Activated CD4-positive, alpha-beta T cell treated with anti-CD3 and anti-CD28 coated beads, Interleukin-2, Interleukin-6, amounts not matched to agents 100 ng/mL and 50 ng/mL, durations not matched to agents 16 hours and 8 hours (primary cell): ENCODE measurements around the gene METTL14.
A peak's percentile ranks its signal among the peaks of the same experiment; 100 is the strongest.

Experiments used
- DNase-seq: peaks from one replicate; pipeline ENCODE4 v3.0.0-alpha.2; 2020

The METTL14 gene

DNA sequence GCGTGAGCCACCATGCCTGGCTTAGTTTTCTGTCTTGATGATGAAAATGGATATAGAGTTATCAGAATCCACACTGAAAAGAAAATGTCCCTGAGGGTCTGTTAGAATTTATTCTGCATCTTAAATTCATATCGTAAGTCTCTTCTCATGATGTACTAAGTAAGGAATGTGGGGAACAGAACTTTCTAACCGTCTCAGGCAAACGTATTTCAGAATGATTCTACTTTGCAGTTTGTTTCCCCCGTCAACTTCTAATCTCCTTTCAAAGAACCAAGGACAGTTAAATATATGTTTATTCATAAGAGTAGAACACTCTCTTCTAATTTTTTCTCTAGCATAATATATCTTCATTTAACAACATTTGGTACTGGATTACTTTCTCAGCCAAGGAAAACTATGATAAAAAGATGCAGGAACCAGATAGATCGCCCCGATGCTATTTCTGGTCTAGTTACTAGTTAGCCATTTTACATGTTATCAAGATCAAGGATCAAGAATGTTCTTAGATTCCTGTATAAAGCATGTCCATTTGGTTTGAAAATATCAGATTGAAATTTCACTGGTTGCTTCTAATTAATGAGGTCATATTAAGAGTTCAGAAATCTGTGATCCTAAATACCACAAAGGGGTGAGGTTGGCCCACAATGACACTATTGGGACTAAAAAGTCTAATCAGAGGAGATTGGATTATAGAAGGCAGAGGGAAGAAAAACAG lies 49.5 kb downstream of the METTL14 start:
- no peak for DNase-seq

DNA sequence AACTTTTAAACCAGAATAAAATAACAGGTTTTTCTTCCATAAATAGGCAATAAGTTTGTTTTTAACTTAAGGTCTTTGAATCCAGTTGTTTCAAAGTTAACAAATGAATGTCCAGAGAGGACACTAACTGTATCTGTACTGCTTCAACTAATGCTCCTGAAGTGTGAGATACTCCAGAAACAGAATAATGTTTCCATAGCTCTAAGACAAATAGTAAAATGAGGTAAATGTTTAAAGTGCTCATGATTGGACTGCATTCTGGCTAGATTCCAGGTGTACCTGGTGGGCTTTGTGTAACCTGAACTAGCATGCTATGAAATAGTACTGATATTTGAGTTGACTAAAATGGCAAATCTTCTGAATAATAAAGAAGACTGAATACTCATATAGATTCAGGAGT lies 51.7 kb downstream of the METTL14 start:
- no peak for DNase-seq

DNA sequence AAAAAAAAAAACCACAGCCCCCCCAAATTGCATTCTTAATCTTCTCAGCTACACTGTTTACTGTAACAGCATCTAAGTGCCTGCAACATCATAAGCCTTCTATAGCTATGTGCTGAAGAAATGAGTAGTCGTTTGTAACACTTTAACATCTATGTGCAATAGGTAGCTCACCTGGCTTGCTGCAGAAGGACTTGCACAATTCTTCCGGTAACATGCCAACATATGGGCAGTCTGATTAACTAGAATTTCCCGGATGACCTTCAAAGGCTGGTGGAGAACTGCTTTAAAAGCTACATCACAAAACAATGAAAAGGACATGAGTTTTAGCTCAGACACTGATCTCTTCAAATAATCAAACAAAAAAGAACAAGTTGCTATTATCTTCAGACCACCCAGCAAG lies 52.9 kb downstream of the METTL14 start:
- no peak for DNase-seq

DNA sequence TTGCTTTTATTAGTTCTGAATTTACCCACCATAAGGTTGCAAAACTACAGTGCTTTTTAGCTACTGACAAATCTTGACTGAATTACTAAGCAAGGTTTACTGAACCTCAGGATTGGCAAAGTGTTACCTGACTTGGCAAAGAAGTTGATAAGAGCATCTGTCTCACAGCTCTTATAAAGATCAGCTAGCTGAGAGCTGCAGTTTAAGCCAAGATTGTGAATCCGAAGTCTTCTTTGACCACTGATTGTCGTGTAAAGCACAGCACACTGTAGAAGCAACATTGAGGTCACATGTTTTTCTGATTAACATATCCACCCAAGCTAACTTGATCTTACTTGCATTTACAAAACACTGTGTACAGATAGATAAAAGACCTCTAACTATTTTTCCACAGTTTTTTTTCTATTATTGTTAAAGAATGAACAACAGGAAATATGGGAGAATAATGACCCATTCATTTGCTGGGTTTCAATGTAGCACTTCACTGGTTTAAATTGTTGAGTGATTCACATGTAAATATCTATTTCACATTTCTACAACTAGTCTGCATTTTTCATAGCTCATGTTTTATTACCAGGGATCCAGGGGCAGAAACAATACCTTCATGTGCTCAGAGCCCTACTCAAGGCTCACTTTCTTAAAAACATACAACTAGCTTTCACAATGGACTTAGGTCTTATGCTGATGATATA lies 54.0 kb downstream of the METTL14 start:
- no peak for DNase-seq

DNA sequence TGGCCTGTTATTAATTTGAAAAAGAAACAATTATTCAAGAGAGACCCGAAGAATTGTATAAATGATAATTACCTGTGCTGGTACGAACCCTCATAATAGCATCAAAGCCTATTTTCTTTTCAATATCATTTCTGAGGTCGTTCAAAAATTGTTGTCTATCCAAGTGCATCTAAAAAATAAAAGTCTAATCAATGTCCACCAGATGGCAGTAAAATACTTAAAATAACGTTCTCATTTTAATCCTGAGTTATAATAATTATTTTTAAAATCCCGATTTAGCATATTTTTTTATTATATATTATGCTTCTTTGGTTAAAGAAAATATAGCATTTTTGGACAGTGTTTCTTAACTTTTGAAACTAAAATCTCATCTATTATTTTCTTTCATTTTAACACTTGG lies 55.7 kb downstream of the METTL14 start:
- peak; percentile 10 for DNase-seq

DNA sequence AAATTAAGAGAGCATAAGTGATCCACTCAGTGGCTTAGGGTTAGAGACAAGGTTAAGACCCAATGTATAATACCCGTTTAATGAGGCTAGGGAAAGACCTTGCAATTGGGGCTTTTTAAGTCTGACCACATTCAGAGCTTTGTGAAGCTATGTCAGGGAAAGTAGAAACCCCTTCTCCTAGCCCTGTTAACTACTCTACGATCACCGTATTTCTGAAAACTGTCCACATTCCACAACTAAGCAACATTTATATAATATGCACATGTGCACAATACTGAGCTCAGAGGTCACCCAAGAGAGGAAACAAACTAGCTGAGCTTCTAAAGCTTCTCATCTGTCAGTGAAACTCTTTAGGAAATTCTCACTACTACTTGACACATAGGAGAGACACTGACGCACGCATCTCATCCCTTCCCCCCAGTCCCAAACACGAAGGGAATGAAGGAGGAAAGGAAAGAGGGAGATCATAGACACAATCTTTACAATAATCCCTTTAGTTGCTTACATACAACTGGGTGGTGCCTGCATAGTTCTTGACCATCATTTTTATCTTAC lies 56.2 kb downstream of the METTL14 start:
- DNase-seq = no peak

DNA sequence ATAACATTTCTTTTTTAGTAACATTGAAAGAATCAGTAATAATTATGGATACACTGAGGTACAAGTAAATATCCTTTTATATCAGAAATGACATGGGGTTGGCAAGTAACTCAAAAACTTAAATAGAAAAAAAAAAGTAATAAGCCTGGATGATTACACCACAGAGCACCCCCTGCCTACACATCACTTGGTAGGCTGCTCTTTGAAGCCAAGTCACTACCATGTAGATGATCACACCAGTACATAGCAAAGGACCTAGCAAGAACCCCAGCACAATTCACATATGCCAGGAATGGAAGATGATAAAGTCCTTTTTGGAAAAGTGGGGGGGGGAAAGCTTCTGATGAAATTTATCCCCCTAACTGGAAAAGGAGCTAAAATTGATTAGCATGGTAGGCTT lies 56.9 kb downstream of the METTL14 start:
- DNase-seq = no peak

DNA sequence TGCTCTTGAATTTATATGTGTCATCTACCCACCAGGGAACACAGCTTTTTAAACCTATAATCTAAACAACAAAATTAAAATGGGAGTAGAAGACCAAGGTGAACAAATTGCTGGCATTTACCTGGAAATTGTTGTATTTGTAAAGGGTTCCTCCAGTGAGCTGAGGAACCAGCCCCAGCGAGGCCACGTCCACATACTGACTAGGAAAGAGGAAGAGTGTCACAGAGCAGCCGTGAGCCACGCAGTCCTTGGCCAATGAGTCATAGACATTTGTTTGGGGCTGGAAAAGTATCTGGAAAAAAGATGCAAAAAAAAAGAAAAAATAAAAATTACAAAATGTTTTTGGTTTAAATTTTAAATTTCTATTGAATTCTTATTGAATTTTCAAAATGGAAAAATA lies 58.7 kb downstream of the METTL14 start:
- no peak for DNase-seq

DNA sequence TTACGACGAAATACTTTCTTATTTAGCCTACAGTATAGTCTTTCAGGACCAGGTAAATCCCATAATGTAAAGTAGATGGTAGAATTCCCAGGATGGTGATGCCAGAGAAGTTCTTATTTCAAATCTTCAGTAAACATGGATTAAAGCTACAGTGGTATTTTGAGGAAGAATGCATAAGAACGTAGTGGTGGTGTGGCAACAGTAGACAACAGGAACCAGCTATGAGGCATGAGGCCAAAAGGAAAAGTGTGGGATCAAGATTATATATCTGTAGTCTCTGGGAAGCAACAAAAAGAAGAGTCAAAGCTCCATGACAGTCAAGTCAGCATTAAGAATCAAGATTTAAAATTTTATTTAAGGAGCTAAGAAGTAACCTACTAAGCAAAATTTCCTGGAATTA lies 60.2 kb downstream of the METTL14 start:
- no peak for DNase-seq

DNA sequence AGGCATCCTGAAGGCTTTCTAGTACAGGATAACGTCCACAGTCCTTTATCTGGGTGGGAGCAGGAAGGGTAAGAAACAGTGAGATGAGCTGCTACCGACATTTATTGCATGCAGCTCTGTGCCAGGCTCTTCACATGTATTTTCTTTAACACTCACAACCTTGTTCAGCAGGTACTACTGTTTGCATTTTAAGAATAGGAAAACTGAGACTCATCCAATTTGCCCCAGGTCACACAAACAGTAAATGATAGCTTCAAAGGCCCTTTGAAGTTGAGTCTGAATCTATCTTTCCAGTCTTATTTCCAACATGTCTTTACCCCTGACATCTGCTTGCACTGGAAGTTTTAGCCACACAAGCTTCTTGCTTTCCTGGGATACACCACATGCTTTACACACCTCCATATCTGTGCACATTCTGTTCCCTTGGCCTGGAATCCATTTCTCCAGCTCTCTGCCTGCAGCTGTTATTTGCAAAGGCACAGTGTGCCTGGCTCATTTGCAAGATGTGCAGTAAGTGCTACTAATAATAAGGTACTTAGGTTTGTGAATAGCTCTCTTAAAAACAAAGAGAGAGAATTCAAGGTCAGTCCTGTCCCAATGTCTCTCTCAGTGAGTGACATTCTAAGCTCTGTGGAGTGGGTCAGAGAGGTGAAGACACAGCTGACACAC lies 61.2 kb downstream of the METTL14 start:
- no peak for DNase-seq

DNA sequence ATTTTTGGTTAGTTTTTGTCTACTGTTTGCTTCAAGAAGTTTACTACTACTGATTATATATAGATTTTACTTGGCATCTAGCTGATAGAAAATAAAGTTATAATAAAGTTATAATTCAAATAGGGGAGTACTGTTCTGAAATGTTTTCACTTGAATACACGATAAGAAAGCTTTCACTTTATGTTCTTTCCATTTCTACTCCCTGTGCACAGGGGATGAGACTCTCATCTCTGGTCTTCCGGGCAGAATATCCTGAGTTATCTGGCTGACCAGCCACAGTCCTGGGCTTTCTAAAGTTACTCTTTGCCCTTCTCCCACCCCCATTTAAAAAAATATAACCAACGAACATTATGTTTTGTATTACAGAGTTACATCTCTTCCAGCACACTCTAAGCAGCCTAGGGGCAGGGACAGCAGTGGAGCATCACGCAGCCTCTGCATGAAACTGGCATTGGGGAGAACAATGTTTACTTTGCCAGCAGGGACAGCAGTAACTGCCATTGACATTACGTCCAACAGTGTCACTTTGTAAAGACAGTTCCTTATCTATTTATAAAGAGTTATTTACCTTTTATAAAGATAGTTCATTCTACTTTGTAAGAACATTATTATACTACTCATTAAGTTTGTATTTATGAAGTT lies 64.3 kb downstream of the METTL14 start:
- DNase-seq = no peak

DNA sequence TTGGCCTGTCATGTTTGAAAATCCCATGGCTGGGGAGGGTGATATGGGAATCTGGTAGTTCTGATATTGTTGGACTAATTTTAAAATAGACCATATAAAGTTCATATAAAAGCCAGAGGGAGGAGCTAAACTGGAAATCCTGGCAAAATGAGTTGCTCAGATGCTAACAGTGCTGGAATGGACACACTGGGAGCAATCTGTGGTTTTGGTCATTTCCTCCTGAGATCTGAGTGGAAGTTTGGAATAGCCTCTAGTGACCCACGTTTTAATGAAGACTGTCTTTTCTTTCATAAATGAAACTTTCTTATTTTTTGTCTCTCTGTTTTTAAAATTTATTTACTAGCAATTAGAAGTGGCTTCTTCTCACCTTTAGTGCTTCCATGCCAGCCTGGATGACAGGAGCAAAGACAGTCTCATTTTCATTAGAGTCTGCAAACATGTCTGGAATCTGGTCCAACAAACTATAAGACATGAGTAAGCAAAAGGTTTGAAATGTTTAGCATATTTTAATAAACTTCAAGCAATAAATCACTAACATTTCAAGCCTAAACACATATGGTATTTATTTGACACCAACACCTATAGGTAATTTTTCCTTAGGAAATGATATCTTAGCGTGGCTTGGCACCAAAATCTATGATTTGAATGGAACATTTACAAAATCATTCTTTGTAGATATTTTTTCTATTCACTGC lies 66.6 kb downstream of the METTL14 start:
- no peak for DNase-seq

DNA sequence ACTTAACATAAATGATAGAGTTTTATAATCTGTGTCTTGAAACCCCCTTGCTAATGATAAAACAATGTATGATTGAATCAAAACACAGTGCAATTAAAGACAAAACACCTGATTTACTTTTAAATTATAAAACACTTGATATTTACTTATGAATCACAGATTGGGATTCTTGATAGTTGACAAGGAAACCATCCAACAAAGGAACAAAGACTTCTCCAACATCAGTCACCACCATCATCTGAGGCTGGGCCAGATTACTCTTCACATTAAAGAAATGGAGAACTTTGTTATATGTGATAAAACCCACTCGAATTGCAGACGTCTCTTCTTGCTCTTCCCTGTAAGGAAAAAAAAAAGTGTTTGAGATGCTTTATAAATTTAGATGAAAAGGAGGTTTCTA lies 67.4 kb downstream of the METTL14 start:
- DNase-seq = no peak

DNA sequence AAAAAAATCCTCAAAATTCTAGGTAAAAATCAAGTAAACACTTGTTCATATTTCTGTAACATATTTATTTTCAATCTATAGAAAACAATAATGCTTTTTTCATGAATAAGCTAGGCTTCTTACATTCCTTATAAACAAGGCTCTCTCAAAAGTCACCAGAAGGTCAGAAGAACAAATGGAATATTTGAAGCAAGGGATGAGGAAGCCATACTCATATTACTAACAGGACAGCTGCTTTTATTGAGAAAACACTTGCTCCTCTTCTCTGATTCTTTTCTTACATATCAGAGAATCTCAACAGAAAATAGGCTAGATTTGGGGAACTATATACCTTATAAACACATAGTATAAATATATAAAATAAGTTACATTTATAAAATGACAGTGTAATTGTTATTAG lies 67.9 kb downstream of the METTL14 start:
- no peak for DNase-seq

DNA sequence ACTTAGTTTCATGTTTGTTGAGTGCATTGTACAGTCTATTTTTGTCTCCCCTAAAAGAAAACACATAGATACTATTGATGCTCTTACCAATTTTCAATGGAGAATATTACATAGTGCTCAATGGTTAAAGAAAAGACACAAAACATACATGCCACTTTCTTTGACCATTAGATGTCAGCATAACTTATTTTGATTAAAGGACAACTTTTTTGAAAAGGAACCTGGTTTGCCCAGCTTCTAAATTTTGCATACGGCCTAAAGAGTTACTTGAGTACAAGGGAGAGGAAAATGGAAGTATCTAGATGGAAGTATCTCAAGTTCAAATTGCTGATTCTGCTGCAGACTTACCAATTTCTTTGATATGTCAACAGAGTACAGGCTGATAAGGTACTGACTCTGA lies 68.5 kb downstream of the METTL14 start:
- no peak for DNase-seq

DNA sequence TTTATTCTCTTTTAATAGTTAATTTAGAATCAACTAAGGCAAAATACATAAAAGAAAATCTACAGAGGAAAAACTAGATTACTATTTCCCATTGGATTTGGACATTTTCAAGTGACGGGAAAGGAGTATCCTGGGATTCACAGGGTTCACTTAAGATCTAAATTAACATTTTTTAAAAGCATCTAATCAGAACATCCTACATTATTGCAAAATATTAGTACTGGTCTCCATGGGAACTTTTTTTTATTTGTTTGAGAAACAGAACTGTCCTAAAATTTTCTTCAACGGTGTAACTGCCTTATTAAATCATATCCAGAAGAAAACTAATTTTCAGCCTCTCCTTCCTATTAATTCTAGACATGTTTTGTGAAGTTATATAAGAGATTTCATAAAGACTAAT lies 69.7 kb downstream of the METTL14 start:
- DNase-seq = no peak

DNA sequence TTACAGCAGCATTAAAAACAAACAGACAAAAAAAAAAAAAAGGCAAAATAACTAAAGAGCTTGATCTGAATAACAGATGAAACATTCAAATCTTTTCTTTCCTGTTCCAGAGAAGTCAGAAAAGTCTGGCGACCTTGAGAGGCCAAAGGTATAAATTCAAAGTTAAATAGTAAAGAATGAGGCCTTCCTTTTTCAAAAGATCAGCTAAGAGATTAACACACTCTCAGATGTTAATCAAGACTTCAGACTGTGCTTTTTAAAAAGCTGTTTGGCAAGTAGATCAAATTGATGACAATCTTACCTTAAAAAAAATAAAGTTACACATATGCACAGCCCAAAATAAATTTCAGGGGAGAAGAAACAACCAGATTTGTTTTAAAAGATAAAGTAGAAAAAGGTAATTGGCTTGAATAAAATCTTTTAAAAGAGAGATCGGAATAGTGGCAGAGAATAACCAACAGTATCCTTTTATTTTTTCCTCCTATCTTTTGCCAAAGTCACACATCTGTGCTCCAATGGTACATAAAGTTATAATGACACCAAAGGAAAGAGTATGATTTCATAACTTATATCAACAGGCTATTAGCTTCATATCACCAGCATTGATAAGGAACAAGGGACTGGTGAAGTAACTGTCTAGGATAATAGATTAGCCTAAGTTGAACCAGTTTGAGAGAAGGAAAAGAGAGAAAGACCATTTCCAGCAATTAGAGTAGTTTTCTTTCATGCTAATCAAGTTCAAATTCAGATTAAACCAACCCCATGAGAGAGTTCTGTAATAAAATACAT lies 70.4 kb downstream of the METTL14 start:
- no peak for DNase-seq

DNA sequence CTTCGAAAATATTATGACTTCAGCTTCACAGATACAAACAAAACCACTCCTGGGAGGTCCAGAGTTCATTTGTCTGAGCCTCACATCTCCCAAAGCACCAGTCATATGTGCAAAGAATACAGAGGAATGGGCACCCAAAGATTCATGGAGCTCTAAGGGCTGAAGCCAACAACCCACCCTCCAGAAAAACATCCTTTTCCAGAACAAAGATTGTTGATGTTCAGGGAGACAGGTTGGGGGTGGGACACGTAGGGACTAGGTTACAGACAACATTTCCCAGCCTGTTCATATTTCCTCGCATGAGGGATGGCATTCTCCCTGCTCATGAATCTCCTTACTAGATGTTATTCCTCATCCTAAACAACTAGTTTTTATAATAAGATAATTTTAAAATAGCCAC lies 71.2 kb downstream of the METTL14 start:
- DNase-seq = no peak

DNA sequence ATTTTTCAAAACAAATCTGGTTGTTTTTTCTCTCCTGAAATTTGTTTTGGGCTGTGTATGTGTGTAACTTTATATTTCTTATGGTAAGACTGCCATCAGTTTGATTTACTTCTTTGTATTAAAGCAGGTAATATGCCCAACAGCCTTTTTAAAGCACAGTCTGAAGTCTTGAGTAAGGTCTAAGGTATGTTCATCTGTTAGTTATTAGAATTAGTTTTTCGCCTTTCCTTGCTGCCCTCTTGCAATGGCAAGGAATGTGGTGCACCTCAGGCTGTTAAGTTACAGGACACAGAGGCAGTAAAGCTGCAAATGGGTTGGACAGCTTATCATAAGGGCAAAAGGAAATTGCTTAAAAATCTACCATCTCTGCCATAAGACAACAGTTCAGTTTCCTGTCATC lies 71.8 kb downstream of the METTL14 start:
- DNase-seq = no peak

DNA sequence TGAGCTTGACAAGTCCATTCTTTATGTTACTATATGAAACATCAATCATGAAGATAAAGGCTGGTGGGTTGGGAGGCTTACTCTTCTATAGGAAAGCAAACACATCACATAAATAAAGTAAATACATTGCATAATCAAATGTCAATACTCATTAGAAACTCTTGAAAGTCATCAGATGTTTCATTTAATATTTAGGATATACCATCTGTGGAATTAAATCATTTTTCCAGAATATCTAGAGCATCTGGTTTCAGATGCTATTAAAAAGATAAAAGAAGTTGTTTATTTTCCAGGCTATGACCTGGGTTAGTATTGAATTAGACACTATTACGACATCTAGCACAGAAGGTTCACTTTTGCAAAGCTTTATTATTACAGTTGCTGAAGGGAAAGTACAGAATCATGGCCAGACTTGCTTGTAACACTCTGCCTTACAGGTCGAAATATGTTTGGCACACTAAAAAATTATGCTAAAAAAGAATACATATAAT lies 72.6 kb downstream of the METTL14 start:
- DNase-seq = no peak

DNA sequence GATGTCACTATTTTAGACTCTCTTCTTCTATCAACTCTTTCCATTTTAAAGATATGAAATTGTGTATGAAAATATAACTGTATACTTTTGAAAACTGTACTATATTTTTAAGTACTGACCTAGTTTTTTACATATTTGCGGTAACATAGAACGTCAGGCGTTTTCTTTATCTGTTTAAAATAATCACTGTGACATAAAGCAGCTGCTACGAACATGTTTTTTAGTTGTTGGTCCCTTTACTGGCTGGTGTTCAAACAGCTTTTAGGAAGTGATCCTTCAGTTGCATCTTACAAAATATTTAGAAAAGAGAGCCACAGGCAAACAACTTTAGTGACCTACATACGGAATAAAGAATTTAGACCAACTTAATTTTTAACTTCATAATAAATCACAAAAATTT lies 73.1 kb downstream of the METTL14 start:
- DNase-seq = no peak

DNA sequence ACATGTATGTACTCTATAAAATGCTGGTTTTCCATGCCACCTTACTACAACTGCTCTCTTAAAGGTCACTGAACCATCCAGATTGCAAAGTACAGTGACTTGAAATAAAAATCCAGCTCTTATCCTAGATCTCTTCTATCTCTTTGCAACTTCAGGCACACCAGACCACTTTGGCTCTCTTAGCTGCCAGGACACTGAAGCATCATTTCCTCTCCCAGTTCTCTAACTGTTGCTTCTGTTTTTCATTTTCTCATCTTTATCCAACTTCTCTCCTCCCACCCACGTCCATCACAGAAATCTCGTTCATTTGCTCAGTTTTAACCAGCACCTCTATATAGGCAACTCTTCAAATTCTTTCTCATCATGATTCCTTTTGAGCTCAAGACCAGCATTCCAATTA lies 74.3 kb downstream of the METTL14 start:
- no peak for DNase-seq
